Measurements from ENCODE around the gene IRF1. TPM values are rescaled to one million over a fixed set of nuclear protein-coding genes. Genes with fewer than 3 reads are reported as not detected.

Gene IRF1
- total RNA-seq, 4 donors from 2014 or later: 17.5 to 24.1 (median 20.1) TPM

DNA sequence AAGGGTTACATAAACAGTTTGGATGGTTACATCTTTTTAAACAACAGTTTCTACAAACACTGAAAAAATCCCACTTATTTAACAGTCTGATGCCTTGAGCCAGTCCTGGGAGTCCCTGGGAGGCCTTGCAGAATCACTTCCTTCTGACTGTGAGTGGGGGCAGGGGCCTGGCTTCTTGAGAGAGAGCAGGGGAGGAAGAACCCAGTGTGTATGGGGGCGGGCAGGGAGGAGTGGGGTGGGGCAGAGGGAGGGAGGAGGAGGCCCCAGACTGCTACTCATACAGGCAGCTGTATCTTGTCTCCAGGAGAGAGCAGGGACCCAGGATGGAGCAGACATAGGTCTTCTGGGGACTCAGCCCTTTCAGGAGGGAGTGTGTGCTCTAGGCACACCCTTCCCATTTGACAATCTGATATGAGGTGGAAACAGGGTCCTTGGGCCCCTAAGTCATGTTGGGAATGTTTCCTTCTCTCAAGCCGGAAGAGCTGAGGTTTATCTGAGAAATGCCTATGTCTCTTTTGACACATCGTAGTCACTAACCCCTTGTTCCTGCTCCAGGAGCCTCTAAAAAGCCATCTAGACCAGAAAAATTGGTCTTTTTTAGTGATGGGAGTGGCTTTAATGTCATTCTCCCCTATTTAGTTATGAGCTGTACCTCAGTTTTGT lies 52.8 kb downstream of the IRF1 start:
- no peaks in the 10 kb centered on the region for H3K36me3 ChIP-seq
- 72% methylated on average over 2 of the region's 3 CpGs for WGBS
- DNase-seq (ENCODE audit: low spot score in 2 of 2): no peak
- TF ChIP-seq POLR2AphosphoS5 (IDR thresholded peaks at IDR 0.05) (no peak), POLR2A (IDR thresholded peaks at IDR 0.05) (no peak), EP300 (IDR thresholded peaks at IDR 0.05) (no peak)
- H3K27me3 ChIP-seq: no peaks in the 10 kb centered on the region
- H3K4me1 ChIP-seq: peaks cover 58% of the 10 kb centered on the region
- H3K9me3 ChIP-seq: no peaks in the 10 kb centered on the region
- H3K4me3 ChIP-seq: no peak overlapping the region
- peak overlapping the region; percentile 77 for H3K27ac ChIP-seq

GRCh38 chr5:132436936-132437335 lies 53.6 kb downstream of the IRF1 start:
- Histone ChIP-seq H3K36me3 (no peaks in the 10 kb centered on the region), H3K4me3 (no peak overlapping the region), H3K27me3 (no peaks in the 10 kb centered on the region), H3K9me3 (no peaks in the 10 kb centered on the region), H3K4me1 (peaks cover 58% of the 10 kb centered on the region), H3K27ac (peak overlapping the region; percentile 53)
- DNase-seq (ENCODE audit: low spot score in 2 of 2): no peak
- TF ChIP-seq POLR2A (IDR thresholded peaks at IDR 0.05): no peak
- no peak for TF ChIP-seq EP300 (IDR thresholded peaks at IDR 0.05)
- no peak for TF ChIP-seq POLR2AphosphoS5 (IDR thresholded peaks at IDR 0.05)
- TF ChIP-seq, protein P1, sequence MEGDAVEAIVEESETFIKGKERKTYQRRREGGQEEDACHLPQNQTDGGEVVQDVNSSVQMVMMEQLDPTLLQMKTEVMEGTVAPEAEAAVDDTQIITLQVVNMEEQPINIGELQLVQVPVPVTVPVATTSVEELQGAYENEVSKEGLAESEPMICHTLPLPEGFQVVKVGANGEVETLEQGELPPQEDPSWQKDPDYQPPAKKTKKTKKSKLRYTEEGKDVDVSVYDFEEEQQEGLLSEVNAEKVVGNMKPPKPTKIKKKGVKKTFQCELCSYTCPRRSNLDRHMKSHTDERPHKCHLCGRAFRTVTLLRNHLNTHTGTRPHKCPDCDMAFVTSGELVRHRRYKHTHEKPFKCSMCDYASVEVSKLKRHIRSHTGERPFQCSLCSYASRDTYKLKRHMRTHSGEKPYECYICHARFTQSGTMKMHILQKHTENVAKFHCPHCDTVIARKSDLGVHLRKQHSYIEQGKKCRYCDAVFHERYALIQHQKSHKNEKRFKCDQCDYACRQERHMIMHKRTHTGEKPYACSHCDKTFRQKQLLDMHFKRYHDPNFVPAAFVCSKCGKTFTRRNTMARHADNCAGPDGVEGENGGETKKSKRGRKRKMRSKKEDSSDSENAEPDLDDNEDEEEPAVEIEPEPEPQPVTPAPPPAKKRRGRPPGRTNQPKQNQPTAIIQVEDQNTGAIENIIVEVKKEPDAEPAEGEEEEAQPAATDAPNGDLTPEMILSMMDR (IDR thresholded peaks at IDR 0.05): no peak
- 93% methylated on average over 3 of the region's 3 CpGs for WGBS

GRCh38 chr5:132435886-132436285 lies 54.7 kb downstream of the IRF1 start:
- WGBS: 78% methylated on average over 2 of the region's 2 CpGs
- Histone ChIP-seq H3K27me3 (no peaks in the 10 kb centered on the region), H3K27ac (no peak overlapping the region), H3K4me3 (no peak overlapping the region), H3K36me3 (no peaks in the 10 kb centered on the region), H3K9me3 (no peaks in the 10 kb centered on the region), H3K4me1 (peaks cover 58% of the 10 kb centered on the region)
- TF ChIP-seq, protein P1 (IDR thresholded peaks at IDR 0.05): no peak
- TF ChIP-seq POLR2A (IDR thresholded peaks at IDR 0.05) (no peak), EP300 (IDR thresholded peaks at IDR 0.05) (no peak)
- no peak for DNase-seq (ENCODE audit: low spot score in 2 of 2)

GRCh38 chr5:132435447-132435846 lies 55.1 kb downstream of the IRF1 start:
- WGBS: 100% methylated on average over 2 of the region's 2 CpGs
- TF ChIP-seq EP300 (IDR thresholded peaks at IDR 0.05) (no peak), POLR2AphosphoS5 (IDR thresholded peaks at IDR 0.05) (no peak), POLR2A (IDR thresholded peaks at IDR 0.05) (no peak)
- TF ChIP-seq, protein P1 (IDR thresholded peaks at IDR 0.05): no peak
- peaks cover 58% of the 10 kb centered on the region for H3K4me1 ChIP-seq
- no peaks in the 10 kb centered on the region for H3K36me3 ChIP-seq
- DNase-seq (ENCODE audit: low spot score in 2 of 2): no peak
- H3K27ac ChIP-seq: no peak overlapping the region
- no peaks in the 10 kb centered on the region for H3K27me3 ChIP-seq
- no peaks in the 10 kb centered on the region for H3K9me3 ChIP-seq
- no peak overlapping the region for H3K4me3 ChIP-seq

DNA sequence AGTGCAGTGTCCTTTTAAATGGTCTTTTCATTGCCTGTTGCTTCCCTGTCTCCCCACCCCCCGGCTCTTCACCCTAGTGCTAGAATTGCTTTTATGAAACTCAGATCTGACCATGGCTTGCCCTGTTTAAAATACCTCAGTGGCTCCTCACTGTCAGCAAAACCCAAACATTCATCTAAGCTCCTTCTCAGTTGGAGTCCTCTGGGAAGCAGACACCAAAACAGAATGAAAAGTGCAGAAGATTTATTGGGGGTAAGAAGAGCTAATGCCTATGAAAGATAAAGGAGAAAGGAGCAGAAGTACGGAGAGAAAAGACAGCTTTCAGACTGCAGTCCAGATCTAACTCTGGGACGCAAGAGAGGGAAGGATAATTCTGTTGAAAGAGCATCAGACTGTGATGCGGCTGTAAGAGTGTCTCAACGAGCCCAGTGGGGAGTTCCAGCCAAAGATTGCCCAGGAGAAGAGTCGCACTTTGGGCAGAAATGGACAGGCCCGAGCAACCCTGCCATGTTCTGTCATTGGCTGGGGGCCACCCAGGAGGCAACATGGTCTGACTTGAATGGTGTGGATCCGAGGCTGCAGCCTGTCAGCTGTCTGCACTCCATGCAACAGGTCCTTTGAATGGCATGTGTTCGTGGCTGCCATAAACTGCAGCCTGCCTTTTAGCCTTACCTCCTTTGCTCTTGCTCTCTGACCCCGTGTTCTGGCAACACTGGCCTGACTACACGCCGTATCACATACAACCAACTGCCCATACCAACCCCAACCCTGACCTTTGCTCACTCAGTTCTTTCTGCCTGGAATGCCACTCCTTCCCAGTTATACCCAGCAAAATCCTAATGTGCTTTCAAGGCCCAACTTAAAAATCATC lies 55.9 kb downstream of the IRF1 start:
- Histone ChIP-seq H3K27me3 (no peaks in the 10 kb centered on the region), H3K27ac (no peak overlapping the region), H3K9me3 (no peaks in the 10 kb centered on the region), H3K4me1 (peaks cover 54% of the 10 kb centered on the region), H3K36me3 (no peaks in the 10 kb centered on the region), H3K4me3 (no peak overlapping the region)
- DNase-seq (ENCODE audit: low spot score in 2 of 2): no peak
- TF ChIP-seq EP300 (IDR thresholded peaks at IDR 0.05) (no peak), POLR2AphosphoS5 (IDR thresholded peaks at IDR 0.05) (no peak), POLR2A (IDR thresholded peaks at IDR 0.05) (no peak)
- TF ChIP-seq, protein P1 (IDR thresholded peaks at IDR 0.05): no peak
- WGBS: 55% methylated on average over 12 of the region's 12 CpGs
